ENCODE measurements around the gene MOGAT3.

Gene MOGAT3

GRCh38 chr7:101239951-101240220 is 39.0 kb upstream of the MOGAT3 start:
- H3K4me1 ChIP-seq (ENCODE audit: control insufficient read depth, insufficient read depth, low read length, unreplicated experiment) = peaks cover 26% of the 10 kb centered on the region
- H2AFZ ChIP-seq (ENCODE audit: low read length, unreplicated experiment) = no peak overlapping the region
- peaks cover 13% of the 10 kb centered on the region for H3K79me2 ChIP-seq (ENCODE audit: control insufficient read depth, insufficient read depth, low read length, unreplicated experiment)
- H3K27me3 ChIP-seq (ENCODE audit: insufficient read depth, low read length) = no peaks in the 10 kb centered on the region
- H3K27ac ChIP-seq (ENCODE audit: low read depth, low read length) = no peak overlapping the region
- no peaks in the 10 kb centered on the region for H3K36me3 ChIP-seq (ENCODE audit: insufficient read depth, low read length)
- H3K4me3 ChIP-seq (ENCODE audit: low read depth, low read length) = no peak overlapping the region

GRCh38 chr7:101239191-101239950 is 38.5 kb upstream of the MOGAT3 start:
- Histone ChIP-seq H3K4me1 (ENCODE audit: control insufficient read depth, insufficient read depth, low read length, unreplicated experiment) (peaks cover 26% of the 10 kb centered on the region), H3K36me3 (ENCODE audit: insufficient read depth, low read length) (no peaks in the 10 kb centered on the region), H3K79me2 (ENCODE audit: control insufficient read depth, insufficient read depth, low read length, unreplicated experiment) (peaks cover 13% of the 10 kb centered on the region), H3K4me3 (ENCODE audit: low read depth, low read length) (no peak overlapping the region), H2AFZ (ENCODE audit: low read length, unreplicated experiment) (no peak overlapping the region), H3K27me3 (ENCODE audit: insufficient read depth, low read length) (no peaks in the 10 kb centered on the region), H3K27ac (ENCODE audit: low read depth, low read length) (no peak overlapping the region)

- H3K4me3 ChIP-seq (ENCODE audit: low read depth, low read length) = no peak overlapping the region
- peaks cover 22% of the 10 kb centered on the region for H3K4me1 ChIP-seq (ENCODE audit: control insufficient read depth, insufficient read depth, low read length, unreplicated experiment)
- no peaks in the 10 kb centered on the region for H3K36me3 ChIP-seq (ENCODE audit: insufficient read depth, low read length)
- no peaks in the 10 kb centered on the region for H3K27me3 ChIP-seq (ENCODE audit: insufficient read depth, low read length)
- no peak overlapping the region for H2AFZ ChIP-seq (ENCODE audit: low read length, unreplicated experiment)
- peaks cover 13% of the 10 kb centered on the region for H3K79me2 ChIP-seq (ENCODE audit: control insufficient read depth, insufficient read depth, low read length, unreplicated experiment)
- H3K27ac ChIP-seq (ENCODE audit: low read depth, low read length) = peak overlapping the region; percentile 58; the same call in 1 of the 2 replicates
Observed at GRCh38 chr7:101238226-101239182, 37.7 kb upstream of the MOGAT3 start.

DNA sequence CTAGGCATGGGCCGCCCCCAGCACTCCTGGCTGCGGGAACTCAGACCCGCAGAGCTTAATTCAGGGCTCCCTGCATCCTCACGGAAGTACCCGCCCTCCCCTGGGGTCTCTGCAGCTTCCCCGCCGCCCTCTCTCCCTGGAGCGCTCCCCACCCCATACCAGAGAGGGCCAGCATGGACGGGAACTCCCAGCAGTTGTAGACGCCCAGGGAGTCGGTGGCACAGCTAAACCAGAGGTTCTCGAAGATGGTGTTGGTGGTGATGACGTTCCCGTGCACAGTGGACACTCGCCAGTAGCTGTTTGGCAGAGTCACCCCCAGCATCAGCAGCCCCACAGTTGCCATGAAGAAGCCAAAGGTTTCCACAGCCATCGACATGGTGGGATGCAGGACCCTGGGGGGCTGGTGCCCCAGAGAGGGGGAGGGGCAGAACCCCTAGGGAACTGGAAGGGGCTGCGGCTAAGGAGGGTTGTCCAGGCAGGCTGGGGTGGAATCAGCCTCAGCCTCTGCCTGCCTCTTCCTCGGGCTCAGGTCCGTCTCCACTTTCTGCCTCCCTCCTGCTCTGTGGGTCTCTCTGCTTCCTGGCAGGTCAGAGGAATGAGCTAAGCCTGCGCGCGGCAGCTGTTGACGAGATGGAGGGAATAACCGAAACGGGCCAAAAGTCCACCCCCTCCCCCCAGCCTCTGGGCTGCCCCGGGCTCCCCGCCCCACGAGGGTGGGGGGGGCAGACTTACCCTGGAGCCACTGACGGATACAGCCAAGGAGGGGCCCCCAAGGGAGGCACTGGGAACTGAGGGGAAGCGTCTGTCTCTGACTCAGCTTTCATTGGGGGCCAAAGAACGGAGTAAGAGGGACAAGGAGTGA is 36.6 kb upstream of the MOGAT3 start, which contains the start of gene CLDN15:
CLDN15 (minus strand) TSS at position 597 of the 862 bp plus-strand sequence; CDS start at position 376, 221 bp downstream.
- peak within 1 kb of the TSS; percentile 58 for H3K27ac ChIP-seq (ENCODE audit: low read depth, low read length)
- H2AFZ ChIP-seq (ENCODE audit: low read length, unreplicated experiment) = no peak within 1 kb of the TSS
- no peaks in the 10 kb centered on the region for H3K36me3 ChIP-seq (ENCODE audit: insufficient read depth, low read length)
- H3K4me1 ChIP-seq (ENCODE audit: control insufficient read depth, insufficient read depth, low read length, unreplicated experiment) = peaks cover 15% of the 10 kb centered on the region
- H3K79me2 ChIP-seq (ENCODE audit: control insufficient read depth, insufficient read depth, low read length, unreplicated experiment) = peaks cover 5% of the 10 kb centered on the region
- no peaks in the 10 kb centered on the region for H3K27me3 ChIP-seq (ENCODE audit: insufficient read depth, low read length)
- peak within 1 kb of the TSS; percentile 45; the same call in 1 of the 2 replicates for H3K4me3 ChIP-seq (ENCODE audit: low read depth, low read length)

DNA sequence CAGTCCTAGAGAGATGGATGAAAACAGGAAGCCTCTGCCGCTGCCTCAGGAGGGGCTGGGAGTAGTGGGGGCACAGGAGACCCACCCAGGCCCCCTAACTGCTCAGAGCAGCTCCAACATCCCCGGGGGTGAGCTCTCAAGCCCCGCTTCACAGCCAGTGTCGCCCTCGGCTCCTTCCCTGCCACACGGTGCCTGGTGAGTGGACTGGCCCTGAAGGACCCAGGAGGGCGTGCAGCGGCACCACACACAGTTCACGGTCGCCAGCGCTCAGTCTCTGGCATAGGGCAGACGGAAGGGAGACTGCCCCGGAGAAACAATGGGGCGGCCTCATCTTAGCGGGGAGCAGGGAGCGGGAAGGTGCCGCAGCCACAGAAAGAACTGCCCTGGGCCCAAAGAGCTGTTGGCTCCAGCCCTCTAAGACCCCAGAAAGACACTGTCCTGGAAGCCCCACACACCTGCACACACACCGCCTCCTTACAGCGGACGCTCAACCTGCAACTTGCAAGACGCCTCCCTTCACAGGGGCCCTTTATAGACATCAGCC is 35.5 kb upstream of the MOGAT3 start:
- no peak overlapping the region for H3K4me3 ChIP-seq (ENCODE audit: low read depth, low read length)
- H3K27me3 ChIP-seq (ENCODE audit: insufficient read depth, low read length) = no peaks in the 10 kb centered on the region
- H3K79me2 ChIP-seq (ENCODE audit: control insufficient read depth, insufficient read depth, low read length, unreplicated experiment) = no peaks in the 10 kb centered on the region
- no peaks in the 10 kb centered on the region for H3K36me3 ChIP-seq (ENCODE audit: insufficient read depth, low read length)
- no peak overlapping the region for H2AFZ ChIP-seq (ENCODE audit: low read length, unreplicated experiment)
- H3K4me1 ChIP-seq (ENCODE audit: control insufficient read depth, insufficient read depth, low read length, unreplicated experiment) = peaks cover 20% of the 10 kb centered on the region
- no peak overlapping the region for H3K27ac ChIP-seq (ENCODE audit: low read depth, low read length)

GRCh38 chr7:101235522-101235921 is 34.7 kb upstream of the MOGAT3 start:
- no peak overlapping the region for H3K4me3 ChIP-seq (ENCODE audit: low read depth, low read length)
- H2AFZ ChIP-seq (ENCODE audit: low read length, unreplicated experiment) = no peak overlapping the region
- H3K4me1 ChIP-seq (ENCODE audit: control insufficient read depth, insufficient read depth, low read length, unreplicated experiment) = peaks cover 20% of the 10 kb centered on the region
- H3K27ac ChIP-seq (ENCODE audit: low read depth, low read length) = no peak overlapping the region
- no peaks in the 10 kb centered on the region for H3K36me3 ChIP-seq (ENCODE audit: insufficient read depth, low read length)
- H3K27me3 ChIP-seq (ENCODE audit: insufficient read depth, low read length) = no peaks in the 10 kb centered on the region
- no peaks in the 10 kb centered on the region for H3K79me2 ChIP-seq (ENCODE audit: control insufficient read depth, insufficient read depth, low read length, unreplicated experiment)

DNA sequence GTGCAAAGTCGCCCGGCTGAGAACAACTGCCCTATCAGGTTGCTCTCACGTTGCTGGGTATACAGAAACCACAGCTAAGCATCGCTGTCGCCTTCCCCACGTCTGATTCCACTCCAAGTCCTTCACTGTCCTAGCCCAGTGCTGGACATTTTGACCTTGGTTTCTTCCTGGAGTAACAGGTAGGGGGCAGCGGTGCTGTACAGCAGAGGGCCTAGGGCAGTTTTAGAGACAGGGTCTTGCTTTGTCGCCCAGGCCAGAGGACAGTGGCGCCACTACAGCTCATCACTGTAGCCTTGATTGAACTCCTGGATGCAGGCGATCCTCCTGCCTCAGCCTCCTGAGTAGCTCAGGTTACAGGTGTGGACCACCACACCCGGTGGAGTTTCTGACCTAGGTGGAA is 34.2 kb upstream of the MOGAT3 start:
- H3K27ac ChIP-seq (ENCODE audit: low read depth, low read length) = no peak overlapping the region
- no peak overlapping the region for H2AFZ ChIP-seq (ENCODE audit: low read length, unreplicated experiment)
- H3K79me2 ChIP-seq (ENCODE audit: control insufficient read depth, insufficient read depth, low read length, unreplicated experiment) = no peaks in the 10 kb centered on the region
- H3K4me1 ChIP-seq (ENCODE audit: control insufficient read depth, insufficient read depth, low read length, unreplicated experiment) = peaks cover 20% of the 10 kb centered on the region
- no peaks in the 10 kb centered on the region for H3K36me3 ChIP-seq (ENCODE audit: insufficient read depth, low read length)
- H3K4me3 ChIP-seq (ENCODE audit: low read depth, low read length) = no peak overlapping the region
- H3K27me3 ChIP-seq (ENCODE audit: insufficient read depth, low read length) = no peaks in the 10 kb centered on the region

GRCh38 chr7:101234636-101235035 is 33.8 kb upstream of the MOGAT3 start:
- H3K79me2 ChIP-seq (ENCODE audit: control insufficient read depth, insufficient read depth, low read length, unreplicated experiment) = no peaks in the 10 kb centered on the region
- H3K36me3 ChIP-seq (ENCODE audit: insufficient read depth, low read length) = no peaks in the 10 kb centered on the region
- no peaks in the 10 kb centered on the region for H3K27me3 ChIP-seq (ENCODE audit: insufficient read depth, low read length)
- no peak overlapping the region for H2AFZ ChIP-seq (ENCODE audit: low read length, unreplicated experiment)
- H3K4me3 ChIP-seq (ENCODE audit: low read depth, low read length) = no peak overlapping the region
- H3K27ac ChIP-seq (ENCODE audit: low read depth, low read length) = no peak overlapping the region
- peaks cover 20% of the 10 kb centered on the region for H3K4me1 ChIP-seq (ENCODE audit: control insufficient read depth, insufficient read depth, low read length, unreplicated experiment)

GRCh38 chr7:101233907-101234547 is 33.2 kb upstream of the MOGAT3 start:
- Histone ChIP-seq H3K4me1 (ENCODE audit: control insufficient read depth, insufficient read depth, low read length, unreplicated experiment) (peaks cover 20% of the 10 kb centered on the region), H3K36me3 (ENCODE audit: insufficient read depth, low read length) (no peaks in the 10 kb centered on the region), H3K4me3 (ENCODE audit: low read depth, low read length) (no peak overlapping the region), H3K27me3 (ENCODE audit: insufficient read depth, low read length) (no peaks in the 10 kb centered on the region), H3K79me2 (ENCODE audit: control insufficient read depth, insufficient read depth, low read length, unreplicated experiment) (no peaks in the 10 kb centered on the region), H2AFZ (ENCODE audit: low read length, unreplicated experiment) (no peak overlapping the region), H3K27ac (ENCODE audit: low read depth, low read length) (no peak overlapping the region)
